HEK293 (cell line): ENCODE data around the gene TTLL11.

Source experiments
- MZF1 ChIP-seq: fragments of 450-650 bp; formaldehyde crosslinking; IDR thresholded peaks from 2 replicates; pipeline ENCODE4 v1.5.1; 2017; ENCODE audit warnings: missing biosample characterization, missing genetic modification characterization, borderline replicate concordance
- ZNF623 ChIP-seq: fragments of 450-650 bp; formaldehyde crosslinking; IDR thresholded peaks from 2 replicates; pipeline ENCODE4 v1.5.1; 2016; ENCODE audit warnings: missing biosample characterization, missing genetic modification characterization
- ZNF777 ChIP-seq: fragments of 450-650 bp; formaldehyde crosslinking; IDR thresholded peaks from 2 replicates; pipeline ENCODE4 v1.5.1; 2017; ENCODE audit warnings: missing biosample characterization, missing genetic modification characterization, borderline replicate concordance

GRCh38 chr9:122051351-122052321 is 41.5 kb downstream of the TTLL11 start:
- TF ChIP-seq ZNF623 (no peak), MZF1 (no peak), ZNF777 (tag by site-specific recombination) (no peak)
